ENCODE results near the gene ARHGAP32. TPM values are rescaled to one million over a fixed set of nuclear protein-coding genes. Genes with fewer than 3 reads are reported as not detected.

Gene ARHGAP32
- total RNA-seq = 79.9 TPM

DNA sequence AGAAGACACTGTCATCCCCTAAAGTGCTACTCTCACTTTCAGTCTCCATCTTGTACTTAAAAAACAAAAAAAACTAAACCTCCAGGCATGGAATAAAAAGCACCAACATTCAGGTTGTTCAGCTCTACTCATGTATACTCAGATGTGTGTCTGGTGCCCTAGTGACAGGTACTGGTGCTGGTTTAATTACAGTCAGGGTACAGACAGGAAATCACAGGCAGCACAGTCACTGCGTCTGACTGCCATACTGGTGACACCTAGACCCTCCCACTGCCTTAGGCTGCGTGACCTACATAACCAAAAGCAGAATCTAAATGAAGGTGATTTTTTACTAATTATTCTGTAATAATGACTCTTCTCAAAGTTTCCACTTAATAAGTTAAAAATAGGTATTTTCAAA lies at the start of gene ARHGAP32:
Gene ARHGAP32 (minus strand): TSS at position 176 of the 400 bp plus-strand sequence. CDS start 127 bp downstream, at position 49.
- DNase-seq (ENCODE audit: low spot score in 2 of 2) (no peak), FAIRE-seq (no peak)

DNA sequence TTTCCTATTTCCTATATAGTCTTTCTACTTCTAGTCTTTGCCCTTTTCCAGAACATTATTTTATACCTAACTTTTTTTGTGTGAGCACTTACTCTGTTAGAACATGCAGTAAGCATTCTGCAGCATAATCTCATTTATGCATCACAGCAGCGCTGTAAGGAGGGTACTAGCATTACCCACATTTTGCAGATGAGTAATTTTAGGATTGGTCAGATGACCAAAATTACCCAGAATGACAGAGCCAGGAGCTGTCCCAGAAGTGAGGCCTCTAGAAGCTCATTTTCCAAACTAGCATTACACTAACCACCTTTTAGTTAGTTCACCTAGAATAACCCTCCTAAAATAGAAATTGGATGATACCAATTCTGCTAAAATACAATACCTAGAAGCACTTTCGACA lies 47.1 kb upstream of the ARHGAP32 start:
- DNase-seq (ENCODE audit: low spot score in 2 of 2) (no peak), FAIRE-seq (no peak)

DNA sequence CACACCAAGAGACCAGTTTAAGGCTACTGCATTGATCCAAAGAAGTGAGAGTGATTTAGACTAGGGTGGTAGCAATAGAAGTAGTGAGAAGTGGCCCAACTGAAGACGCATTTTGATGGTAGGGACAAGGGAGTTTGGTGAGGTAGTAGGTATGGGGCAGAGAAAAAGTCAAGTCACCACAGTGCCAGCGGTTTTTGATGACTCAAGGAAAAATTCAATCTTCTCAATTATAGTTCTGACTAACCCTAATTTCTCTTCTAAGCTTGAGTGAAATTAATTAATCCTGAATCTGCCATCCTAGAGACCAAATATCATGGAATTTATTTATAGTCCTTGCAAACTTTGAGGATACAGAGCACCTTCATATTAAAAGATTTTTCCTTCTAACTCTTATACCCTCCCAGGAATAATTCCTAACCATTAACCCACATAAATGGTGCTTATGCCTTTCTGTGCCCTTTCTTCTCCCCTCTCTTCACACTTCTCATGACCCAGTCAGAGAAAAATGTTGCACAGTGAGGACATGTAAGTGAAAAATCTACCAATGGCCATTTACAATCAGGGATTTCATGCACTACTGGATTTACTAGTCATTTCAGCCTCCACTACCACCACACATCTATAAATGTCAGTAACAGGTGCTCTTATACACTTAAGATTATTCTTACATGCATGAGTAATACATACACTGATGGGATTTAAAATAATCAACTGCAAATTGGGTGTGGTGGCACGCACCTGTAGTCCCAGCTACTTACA lies 45.9 kb upstream of the ARHGAP32 start:
- no peak for FAIRE-seq

DNA sequence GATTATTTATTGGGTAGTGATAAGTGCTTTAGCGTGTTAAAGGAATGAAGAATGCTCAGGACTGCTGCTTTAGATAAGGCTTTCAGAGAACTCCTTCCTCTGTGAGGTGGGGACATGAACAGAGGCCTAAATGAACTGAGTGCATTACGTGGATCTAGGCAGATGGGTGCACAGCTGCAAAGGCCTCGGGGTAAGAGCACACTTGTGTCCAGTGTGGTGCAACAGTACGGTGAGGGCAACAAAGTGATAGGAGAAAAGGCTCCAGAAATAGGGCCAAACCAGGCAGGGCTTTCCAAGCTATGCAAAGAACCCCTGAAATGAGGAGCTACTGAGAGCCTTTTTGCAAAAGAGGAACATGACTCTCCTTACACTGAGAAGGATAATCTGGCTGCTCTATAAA lies 45.3 kb upstream of the ARHGAP32 start:
- DNase-seq (ENCODE audit: low spot score in 2 of 2) (no peak), FAIRE-seq (no peak)

More for the DNA sequence above, 45.9 kb upstream of the ARHGAP32 start:
- DNase-seq (ENCODE audit: low spot score in 2 of 2) = no peak

DNA sequence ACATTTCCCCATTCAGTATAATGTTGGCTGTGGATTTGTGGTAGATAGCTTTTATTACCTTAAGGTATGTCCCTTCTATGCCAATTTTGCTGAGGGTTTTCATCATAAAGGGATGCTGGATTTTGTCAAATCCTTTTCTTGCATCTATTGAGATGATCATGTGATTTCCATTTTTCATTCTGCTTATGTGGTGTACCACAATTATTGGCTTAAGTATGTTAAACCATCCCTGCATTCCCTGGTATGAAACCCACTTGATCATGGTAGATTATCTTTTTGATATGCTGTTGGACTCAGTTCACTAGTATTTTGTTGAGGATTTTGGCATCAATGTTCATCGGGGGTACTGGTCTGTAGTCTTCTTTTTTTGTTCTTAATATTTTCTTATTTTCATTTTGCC lies 44.7 kb upstream of the ARHGAP32 start:
- no peak for DNase-seq (ENCODE audit: low spot score in 2 of 2)
- no peak for FAIRE-seq

DNA sequence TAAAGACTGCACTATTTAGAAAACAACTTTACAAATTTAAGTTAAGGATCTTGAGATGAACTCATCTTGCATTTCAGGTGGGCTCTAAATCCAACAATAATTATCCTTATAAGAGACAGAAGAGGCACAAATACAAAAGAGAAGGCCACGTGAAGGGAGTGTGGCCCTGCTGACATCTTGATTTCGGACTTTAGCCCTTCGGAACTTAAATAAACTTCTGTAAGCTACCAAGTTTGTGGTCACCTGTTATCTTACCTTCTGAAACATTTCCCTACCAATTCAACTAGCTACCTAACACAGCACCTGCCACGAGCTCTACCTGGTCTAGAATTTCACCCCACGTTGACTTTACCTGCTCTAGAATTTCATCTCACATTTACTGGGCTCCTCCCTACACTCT lies 42.9 kb upstream of the ARHGAP32 start:
- no peak for DNase-seq (ENCODE audit: low spot score in 2 of 2)
- FAIRE-seq = no peak

DNA sequence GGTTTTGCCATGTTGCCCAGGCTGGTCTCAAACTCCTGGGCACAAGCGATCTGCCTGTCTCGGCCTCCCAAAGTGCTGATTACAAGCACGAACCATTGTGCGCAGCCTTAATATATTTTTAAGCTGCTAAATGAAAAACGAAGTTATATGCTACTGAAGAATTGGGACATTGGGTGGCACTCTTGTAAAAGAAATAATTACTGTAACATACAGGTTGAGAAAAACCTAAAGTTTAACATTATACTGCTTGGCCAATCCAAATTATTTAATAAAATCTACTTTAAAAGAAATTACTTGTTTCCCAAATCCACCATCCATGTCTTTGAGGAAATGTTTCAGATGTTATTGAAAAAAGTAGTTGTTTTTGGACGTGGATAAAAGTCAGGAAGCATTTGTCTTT lies 37.9 kb upstream of the ARHGAP32 start:
- no peak for DNase-seq (ENCODE audit: low spot score in 2 of 2)

DNA sequence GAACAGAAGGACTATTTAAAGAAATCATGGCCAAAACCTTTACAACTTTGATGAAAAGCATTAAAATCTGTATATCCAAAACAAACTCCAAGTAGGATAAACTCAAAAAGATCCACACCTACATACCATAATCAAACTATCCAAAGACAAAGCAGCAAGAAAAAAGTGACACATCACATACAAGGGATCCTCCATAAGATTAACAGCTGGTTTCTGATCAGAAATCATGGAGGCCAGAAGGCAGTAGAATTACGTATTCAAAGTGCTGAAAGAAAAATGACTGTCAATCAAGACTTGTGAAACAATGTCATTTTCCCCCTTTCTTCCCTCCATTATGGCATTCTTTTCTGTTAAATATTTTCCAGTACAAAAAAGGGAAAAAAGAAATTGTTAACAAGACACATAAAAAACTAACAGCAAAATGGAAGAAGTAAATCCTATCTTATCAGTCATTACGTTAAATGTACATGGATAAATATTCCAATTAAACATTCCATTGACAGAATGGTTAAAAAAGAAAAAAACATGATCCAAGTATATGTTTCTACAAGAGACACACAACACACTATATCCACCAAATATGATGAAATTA lies 34.2 kb upstream of the ARHGAP32 start:
- FAIRE-seq (no peak), DNase-seq (ENCODE audit: low spot score in 2 of 2) (no peak)

More for the DNA sequence above, 37.9 kb upstream of the ARHGAP32 start:
- no peak for FAIRE-seq

DNA sequence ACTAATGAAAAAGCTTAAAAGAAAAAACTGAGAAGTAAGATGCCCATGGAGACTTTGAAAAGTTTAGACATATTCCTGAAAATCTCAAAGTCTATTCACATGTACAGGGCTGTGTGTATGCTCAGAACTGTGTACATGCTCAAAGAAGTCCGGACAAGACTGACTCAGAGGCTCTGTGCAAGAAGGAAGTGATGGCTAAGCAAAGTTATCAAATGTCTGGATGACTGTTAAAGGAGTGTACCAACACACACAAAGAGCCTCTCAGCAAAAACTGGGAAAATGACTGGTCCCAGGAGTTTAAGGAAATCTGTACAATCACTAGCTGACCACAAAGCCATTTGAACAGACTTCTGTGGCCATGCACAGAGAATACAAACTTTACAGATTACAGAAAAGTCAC lies 33.1 kb upstream of the ARHGAP32 start:
- no peak for FAIRE-seq

DNA sequence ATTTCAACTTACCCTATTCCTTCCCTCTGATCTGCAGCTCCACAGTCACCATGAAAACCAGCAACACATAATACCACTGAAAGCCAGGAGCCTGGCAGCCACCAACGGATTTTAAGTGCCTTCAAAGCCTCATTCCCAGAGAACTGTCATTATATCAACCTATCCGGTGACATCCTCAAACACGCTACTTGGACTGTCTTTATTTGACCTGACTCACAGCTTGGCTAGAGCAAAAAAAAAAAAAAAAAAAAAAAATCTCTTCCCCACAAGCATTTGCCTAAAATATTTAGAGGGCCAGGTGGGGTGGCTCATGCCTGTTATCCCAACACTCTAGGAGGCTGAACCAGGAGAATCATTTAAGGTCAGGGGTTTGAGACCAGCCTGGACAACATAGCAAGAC lies 32.4 kb upstream of the ARHGAP32 start:
- no peak for FAIRE-seq

More for the DNA sequence above, 33.1 kb upstream of the ARHGAP32 start:
- no peak for DNase-seq (ENCODE audit: low spot score in 2 of 2)

DNA sequence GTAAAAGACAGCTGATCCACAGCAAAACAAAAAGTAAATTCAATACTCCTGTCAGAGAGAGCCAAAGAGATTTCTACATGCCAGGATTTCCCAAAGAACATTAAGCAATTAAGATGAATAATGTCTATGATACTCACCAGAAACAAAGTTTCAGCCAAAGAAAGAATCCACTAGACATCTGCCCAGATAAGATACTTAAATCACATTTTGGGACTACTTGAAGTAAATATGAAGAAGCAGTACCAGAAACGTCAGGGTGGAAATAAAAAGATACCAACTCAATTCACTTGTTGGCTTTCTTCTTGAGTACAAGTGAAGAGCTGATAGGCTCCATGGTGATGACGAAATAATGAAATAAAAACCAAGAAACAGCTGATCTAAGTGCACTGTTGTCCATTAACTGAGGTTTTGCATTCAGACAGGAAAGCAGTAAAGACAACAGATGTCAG lies 31.6 kb upstream of the ARHGAP32 start:
- DNase-seq (ENCODE audit: low spot score in 2 of 2) = no peak
- no peak for FAIRE-seq

More for the DNA sequence above, 32.4 kb upstream of the ARHGAP32 start:
- no peak for DNase-seq (ENCODE audit: low spot score in 2 of 2)

DNA sequence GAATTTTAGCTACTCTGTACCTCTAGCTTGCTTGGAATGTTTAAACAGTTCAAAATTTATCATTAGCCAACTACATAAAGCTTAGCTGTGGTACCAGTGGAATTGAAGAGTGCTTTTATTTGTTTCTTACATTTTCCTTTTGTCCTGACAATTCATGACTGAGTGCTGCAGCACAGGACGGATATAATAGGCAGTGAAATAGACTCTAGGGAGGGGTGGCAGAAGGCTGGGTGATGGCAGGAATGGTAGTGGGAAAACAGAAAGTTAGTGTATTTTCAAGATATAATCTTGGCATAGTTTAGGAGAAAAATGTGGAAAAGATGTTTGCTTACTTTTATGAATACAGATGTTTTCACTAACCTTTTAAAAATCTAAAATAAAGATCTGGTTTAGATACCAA lies 31.1 kb upstream of the ARHGAP32 start:
- no peak for FAIRE-seq
- no peak for DNase-seq (ENCODE audit: low spot score in 2 of 2)

DNA sequence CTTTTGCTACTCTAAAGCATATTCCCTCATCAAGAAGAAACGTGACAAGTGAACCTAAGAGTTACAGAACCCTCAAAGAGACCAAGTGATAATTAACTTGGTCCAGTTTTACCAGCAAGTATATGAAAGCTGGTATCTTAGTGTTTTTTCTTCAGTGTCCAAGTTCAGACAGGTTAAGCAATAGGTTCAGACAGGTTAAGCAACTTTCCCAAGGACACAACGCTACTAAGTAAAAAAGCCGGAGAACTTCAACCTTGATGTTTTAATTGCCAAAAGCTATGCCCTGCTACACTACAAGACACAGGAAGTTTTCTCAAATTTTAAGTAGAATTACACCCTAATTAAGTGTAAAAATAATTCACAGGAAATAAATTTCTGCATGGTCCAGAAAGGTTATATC lies 30.0 kb upstream of the ARHGAP32 start:
- no peak for FAIRE-seq

DNA sequence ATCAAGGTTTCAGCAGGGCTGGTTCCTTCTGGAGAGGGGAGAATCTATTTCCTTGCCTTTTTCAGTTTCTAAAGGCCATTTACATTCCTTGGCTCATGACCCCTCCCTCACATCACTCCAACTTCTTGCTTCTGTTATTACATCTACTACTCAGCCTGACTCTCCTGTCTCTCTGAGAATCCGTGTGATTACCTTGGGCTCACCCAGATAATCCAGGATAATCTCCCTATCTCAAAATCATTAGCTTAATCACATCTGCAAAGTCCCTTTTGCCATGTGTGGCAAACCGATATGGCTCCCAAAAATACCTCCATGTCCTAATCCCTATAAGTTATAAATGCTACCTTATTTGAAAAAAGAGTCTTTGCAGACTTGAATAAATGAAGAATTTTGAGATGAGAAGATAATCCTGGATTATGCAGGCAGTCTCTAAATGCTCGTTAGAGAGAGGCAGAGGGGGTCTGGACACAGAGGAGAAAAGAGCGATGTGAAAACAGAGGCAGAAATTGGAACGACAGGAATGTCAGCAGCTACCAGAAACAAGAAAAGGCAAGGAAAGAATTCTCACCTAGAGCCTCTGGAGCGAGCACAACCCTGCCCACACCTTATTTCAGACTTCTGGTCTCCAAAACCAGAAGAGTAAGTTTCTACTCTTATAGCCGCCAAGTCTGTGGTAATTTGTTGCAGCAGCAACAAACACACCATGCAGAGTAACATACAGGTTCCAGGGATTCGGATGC lies 23.6 kb upstream of the ARHGAP32 start:
- no peak for DNase-seq (ENCODE audit: low spot score in 2 of 2)
- no peak for FAIRE-seq

More for the DNA sequence above, 30.0 kb upstream of the ARHGAP32 start:
- DNase-seq (ENCODE audit: low spot score in 2 of 2) = no peak

DNA sequence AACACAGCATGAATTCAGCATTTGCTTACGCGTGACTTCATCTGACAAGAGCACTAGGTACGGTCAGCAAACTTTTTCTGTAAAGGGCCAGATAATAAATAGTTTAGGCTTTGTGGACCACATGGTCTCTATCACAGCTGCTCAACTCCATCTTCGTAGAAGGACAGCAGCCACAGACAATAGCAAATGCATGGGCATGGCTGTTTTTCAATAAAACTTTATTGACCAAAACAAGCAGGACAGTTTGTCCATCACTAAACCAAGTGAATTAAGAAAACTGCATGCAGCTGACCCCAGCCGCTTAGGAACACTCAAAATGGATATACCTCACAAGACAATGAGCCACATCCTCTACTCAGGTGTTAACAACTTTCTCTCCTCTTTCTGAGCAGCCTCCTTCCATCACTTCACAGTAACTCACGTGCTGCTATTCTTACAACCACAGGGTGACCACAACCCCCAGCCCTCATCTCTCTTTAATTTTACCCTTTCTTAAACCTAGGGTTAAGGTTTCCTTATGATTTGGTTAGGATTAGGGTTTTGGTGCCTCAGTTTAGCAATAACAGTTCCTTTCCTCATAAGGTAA lies 22.7 kb upstream of the ARHGAP32 start:
- DNase-seq (ENCODE audit: low spot score in 2 of 2) (no peak), FAIRE-seq (no peak)

DNA sequence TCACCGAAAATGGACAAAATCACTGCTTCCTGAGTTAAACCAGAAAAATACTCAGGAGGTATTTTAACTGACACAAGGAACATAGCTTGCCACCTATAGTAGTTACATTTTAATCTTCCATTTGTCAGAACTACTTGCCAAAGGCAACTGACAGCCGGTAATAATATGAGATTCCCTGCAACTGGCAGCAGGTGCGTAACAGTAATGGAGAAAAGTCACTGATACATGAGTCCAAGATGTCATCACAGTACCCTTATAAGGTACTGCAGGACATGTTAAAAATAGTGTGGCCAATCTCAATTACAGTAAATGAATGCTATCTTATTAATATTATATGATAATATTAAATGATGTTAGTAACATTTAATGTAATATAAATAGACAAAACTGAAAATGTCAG lies 21.1 kb upstream of the ARHGAP32 start:
- DNase-seq (ENCODE audit: low spot score in 2 of 2) (no peak), FAIRE-seq (no peak)

DNA sequence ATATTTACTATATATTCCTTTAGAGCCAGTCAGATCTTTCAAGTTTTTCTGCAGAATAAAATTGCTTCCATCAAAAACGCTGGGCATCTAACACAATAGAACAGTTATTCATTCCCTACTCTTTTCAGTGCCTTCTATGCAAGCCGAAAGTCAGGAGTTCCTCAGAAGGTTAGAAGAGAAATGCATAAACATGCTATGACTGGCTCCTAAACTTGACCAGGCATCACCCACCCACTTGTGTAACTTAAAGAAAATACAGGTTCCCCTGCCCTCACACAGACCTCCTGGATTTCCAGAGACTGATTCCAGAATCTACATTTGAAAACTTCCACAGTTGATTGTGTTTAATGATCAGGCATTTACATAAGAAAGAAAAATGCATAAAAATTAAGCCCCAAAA lies 19.3 kb upstream of the ARHGAP32 start:
- no peak for DNase-seq (ENCODE audit: low spot score in 2 of 2)
- no peak for FAIRE-seq

DNA sequence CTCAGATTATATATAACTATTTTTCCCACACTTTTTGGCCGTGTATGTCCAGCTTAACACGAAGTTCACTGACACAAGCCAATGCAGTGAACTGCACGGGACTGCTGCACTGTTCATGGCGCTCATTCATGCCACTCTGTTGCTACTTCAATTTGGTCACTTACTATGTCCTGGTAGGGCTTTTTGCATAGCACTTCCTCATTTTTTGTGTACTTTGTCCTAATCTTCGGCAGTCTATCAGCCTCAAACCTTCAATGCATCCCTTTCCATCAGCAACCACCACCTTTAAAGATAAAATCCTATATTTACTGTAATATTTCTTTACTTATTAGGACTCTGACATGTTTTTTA lies 18.7 kb upstream of the ARHGAP32 start:
- FAIRE-seq = no peak
- DNase-seq (ENCODE audit: low spot score in 2 of 2) = no peak

DNA sequence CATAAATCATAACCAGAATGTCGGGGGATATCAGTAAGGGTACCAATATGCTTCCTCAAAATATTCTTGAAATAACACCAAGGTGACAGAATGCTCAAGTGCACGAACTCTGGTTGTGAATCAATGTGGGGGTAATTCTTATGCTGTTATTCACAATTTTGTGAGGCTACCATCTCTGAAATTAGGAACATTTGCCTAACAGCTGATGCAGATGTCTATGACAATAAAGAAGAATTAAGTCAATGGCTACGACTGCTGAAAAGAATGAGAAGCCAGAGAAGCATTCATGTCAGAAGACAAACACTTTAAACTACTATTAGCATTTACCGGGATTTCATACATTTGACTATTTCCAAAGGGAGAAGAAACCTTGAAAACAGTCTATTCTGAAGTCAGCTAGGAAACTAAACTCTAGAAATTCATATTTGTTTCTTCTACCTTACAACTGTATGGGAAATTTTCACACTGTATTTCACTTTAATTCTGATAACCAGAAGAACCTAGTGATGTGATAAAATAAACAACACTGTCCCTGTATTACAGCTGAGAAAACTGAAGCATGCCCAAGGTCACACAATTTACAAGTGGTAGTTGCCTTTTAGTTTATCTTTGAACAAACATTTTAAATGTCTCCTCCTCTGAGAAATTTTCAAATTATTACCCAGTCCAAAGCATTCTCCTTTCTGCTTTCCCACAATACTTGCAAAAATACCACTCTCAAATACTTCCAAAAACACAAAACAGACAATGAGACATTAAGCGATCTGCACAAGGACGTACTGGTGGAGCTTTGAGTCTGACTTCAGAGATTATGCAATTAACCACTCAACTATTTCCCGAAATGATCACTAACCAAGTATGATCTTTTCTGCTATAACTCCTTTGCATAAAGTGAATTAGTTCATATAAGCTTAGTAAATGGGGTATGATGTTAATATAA lies 18.0 kb upstream of the ARHGAP32 start:
- FAIRE-seq (no peak), DNase-seq (ENCODE audit: low spot score in 2 of 2) (no peak)

DNA sequence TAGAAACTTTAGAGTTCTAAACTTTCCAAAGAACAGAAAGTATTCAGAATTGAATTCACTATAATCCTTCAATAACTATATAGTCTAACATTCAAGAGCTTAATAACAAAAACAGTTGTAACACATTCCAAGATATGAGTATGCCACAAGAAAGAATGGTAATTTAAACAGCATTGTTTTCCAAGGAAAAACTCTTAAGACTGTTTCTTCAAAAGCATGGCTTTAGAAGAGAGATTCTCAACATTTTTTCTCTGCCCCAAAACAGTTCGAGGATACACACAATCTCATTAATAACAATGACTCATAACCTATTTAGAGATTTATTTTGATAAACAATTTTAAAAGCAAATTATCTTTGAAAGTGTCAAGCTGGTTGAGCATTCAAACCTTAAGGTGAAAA lies 16.7 kb upstream of the ARHGAP32 start:
- FAIRE-seq = no peak
- no peak for DNase-seq (ENCODE audit: low spot score in 2 of 2)

Data from frontal cortex (tissue), 4 donors.